Loucy (cell line): ENCODE data around the gene VPS13A.

Experiments used
- H2AFZ ChIP-seq: fragments of 200-600 bp; sonication (generic); 2 replicates; pipeline ENCODE4 v1.6.0; 2016; ENCODE audit warnings: antibody characterized with exemption, mild to moderate bottlenecking, low read length, moderate library complexity
- H3F3A ChIP-seq: fragments of 200-600 bp; 2 replicates; pipeline ENCODE4 v1.6.0; 2016; ENCODE audit warnings: antibody characterized with exemption, low read depth, mild to moderate bottlenecking
- H3K27me3 ChIP-seq: fragments of 200-600 bp; sonication (generic); 2 replicates; pipeline ENCODE4 v1.6.1; 2014; ENCODE audit warnings: low read length, mild to moderate bottlenecking; ENCODE audit not compliant: insufficient read depth, poor library complexity, severe bottlenecking
- H3K36me3 ChIP-seq: fragments of 200-600 bp; sonication (generic); 2 replicates; pipeline ENCODE4 v1.6.1; 2016; ENCODE audit warnings: low read length; ENCODE audit not compliant: insufficient read depth
- H3K4me1 ChIP-seq: fragments of 200-600 bp; sonication (generic); 2 replicates; pipeline ENCODE4 v1.5.1; 2014; ENCODE audit warnings: low read length, mild to moderate bottlenecking; ENCODE audit not compliant: insufficient read depth, poor library complexity, severe bottlenecking
- H3K4me2 ChIP-seq: fragments of 200-600 bp; sonication (generic); 2 replicates; pipeline ENCODE4 v1.6.0; 2014; ENCODE audit warnings: antibody characterized with exemption, low read length, low read depth, mild to moderate bottlenecking; ENCODE audit not compliant: poor library complexity, severe bottlenecking
- H3K4me3 ChIP-seq: fragments of 200-600 bp; sonication (generic); 2 replicates; pipeline ENCODE4 v1.5.1; 2014; ENCODE audit warnings: low read length, mild to moderate bottlenecking, mixed read lengths; ENCODE audit not compliant: poor library complexity, severe bottlenecking
- H3K79me2 ChIP-seq: fragments of 200-600 bp; sonication (generic); 2 replicates; pipeline ENCODE4 v1.6.1; 2014; ENCODE audit warnings: low read length; ENCODE audit not compliant: insufficient read depth
- H3K9ac ChIP-seq: fragments of 200-600 bp; sonication (generic); 2 replicates; pipeline ENCODE4 v1.6.0; 2014; ENCODE audit warnings: mild to moderate bottlenecking, low read depth, low read length, moderate library complexity; ENCODE audit not compliant: poor library complexity, severe bottlenecking
- H3K9me2 ChIP-seq: fragments of 200-600 bp; sonication (generic); replicated peaks from 2 replicates; pipeline ENCODE4 v1.6.1; 2016; ENCODE audit warnings: low read depth, low read length, mixed read lengths
- H3K9me3 ChIP-seq: fragments of 200-600 bp; sonication (generic); 2 replicates; pipeline ENCODE4 v1.6.1; 2014; ENCODE audit warnings: mild to moderate bottlenecking, antibody characterized with exemption, low read length, low read depth; ENCODE audit not compliant: insufficient read depth
- H4K20me1 ChIP-seq: fragments of 200-600 bp; sonication (generic); 2 replicates; pipeline ENCODE4 v1.6.0; 2014; ENCODE audit warnings: antibody characterized with exemption, low read length, mild to moderate bottlenecking; ENCODE audit not compliant: insufficient read depth, poor library complexity, severe bottlenecking
- EZH2phosphoT487 ChIP-seq: fragments of 200-600 bp; IDR thresholded peaks from 2 replicates; pipeline ENCODE4 v1.6.1; 2018; ENCODE audit warnings: antibody characterized with exemption, mild to moderate bottlenecking, moderate library complexity, borderline replicate concordance
- TF ChIP-seq, protein P1 (sequence below): fragments of 200-600 bp; sonication (generic); conservative IDR thresholded peaks from 2 replicates; pipeline ENCODE4 v1.5.1; 2014; ENCODE audit warnings: mild to moderate bottlenecking, antibody characterized with exemption, low read length

The VPS13A gene

DNA sequence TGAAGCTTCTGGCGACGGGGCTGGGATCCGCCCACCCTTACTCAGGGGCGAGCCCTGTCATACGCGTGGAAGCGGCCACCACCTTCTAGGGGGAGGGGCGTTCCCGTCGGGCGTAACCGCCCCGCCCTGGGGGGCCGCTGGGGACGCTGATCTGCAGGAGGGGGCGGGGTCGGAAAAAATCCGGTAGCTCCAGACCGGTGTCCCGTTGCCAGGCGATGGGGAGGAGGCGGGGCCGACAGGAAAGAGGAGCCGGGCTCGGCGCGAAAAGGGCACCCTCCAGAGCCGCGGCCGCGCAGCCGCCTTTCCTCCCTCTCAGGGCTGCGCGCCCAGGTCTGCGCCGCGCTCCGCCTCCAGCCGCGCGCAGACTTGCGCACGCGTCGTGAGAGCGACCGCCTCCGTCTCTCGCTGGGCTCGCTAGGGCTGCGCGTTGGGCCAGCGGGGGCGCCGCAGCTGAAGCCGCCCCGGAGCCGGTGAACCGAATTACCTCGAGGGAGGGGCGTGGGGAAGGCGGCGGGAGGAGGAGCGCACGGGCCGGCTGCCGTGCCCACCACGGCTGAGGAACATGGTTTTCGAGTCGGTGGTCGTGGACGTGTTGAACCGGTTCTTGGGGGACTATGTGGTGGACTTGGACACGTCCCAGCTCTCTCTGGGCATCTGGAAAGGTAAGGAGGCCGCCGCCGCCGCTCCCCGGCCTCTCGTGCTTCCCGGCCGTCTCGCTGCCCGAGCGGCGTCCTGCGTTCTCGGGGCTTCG is at the start of gene VPS13A:
VPS13A (plus strand) TSS at position 392 of the 751 bp plus-strand sequence; CDS start at position 563, 171 bp downstream.
- Histone ChIP-seq H3K9me2 (no peaks in the 10 kb centered on the region), H3K36me3 (no peaks in the 10 kb centered on the region), H3K4me3 (peak within 1 kb of the TSS; percentile 88), H2AFZ (peak within 1 kb of the TSS; percentile 88), H3F3A (no peaks in the 10 kb centered on the region; the same call in 1 of the 2 replicates), H3K4me2 (peak within 1 kb of the TSS; percentile 90), H3K4me1 (peaks cover 43% of the 10 kb centered on the region), H3K9me3 (no peaks in the 10 kb centered on the region), H3K9ac (peak within 1 kb of the TSS; percentile 90), H3K79me2 (peaks cover 47% of the 10 kb centered on the region), H4K20me1 (peaks cover 41% of the 10 kb centered on the region), H3K27me3 (no peaks in the 10 kb centered on the region)
- no peak for TF ChIP-seq EZH2phosphoT487
- TF ChIP-seq, protein P1, sequence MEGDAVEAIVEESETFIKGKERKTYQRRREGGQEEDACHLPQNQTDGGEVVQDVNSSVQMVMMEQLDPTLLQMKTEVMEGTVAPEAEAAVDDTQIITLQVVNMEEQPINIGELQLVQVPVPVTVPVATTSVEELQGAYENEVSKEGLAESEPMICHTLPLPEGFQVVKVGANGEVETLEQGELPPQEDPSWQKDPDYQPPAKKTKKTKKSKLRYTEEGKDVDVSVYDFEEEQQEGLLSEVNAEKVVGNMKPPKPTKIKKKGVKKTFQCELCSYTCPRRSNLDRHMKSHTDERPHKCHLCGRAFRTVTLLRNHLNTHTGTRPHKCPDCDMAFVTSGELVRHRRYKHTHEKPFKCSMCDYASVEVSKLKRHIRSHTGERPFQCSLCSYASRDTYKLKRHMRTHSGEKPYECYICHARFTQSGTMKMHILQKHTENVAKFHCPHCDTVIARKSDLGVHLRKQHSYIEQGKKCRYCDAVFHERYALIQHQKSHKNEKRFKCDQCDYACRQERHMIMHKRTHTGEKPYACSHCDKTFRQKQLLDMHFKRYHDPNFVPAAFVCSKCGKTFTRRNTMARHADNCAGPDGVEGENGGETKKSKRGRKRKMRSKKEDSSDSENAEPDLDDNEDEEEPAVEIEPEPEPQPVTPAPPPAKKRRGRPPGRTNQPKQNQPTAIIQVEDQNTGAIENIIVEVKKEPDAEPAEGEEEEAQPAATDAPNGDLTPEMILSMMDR: peak; percentile 37

- no peak overlapping the region for H3K9ac ChIP-seq
- no peak overlapping the region for H3K4me3 ChIP-seq
These were observed 49.1 kb upstream of the VPS13A start for GRCh38 chr9:77128125-77128789.

GRCh38 chr9:77131399-77131798 is 45.9 kb upstream of the VPS13A start:
- H3K9me2 ChIP-seq: no peaks in the 10 kb centered on the region
- TF ChIP-seq, protein P1: no peak
- no peak for TF ChIP-seq EZH2phosphoT487
- no peak overlapping the region for H3K4me3 ChIP-seq
- no peaks in the 10 kb centered on the region for H3K36me3 ChIP-seq
- peaks cover 7% of the 10 kb centered on the region for H3K4me1 ChIP-seq
- H3K9ac ChIP-seq: no peak overlapping the region
- no peaks in the 10 kb centered on the region for H3K9me3 ChIP-seq
- H3K79me2 ChIP-seq: no peaks in the 10 kb centered on the region
- H3K4me2 ChIP-seq: peak overlapping the region; percentile 11
- H2AFZ ChIP-seq: 0 out of 2 replicates have a peak overlapping the region, but pooled peaks have one; percentile 35
- H4K20me1 ChIP-seq: no peaks in the 10 kb centered on the region
- no peaks in the 10 kb centered on the region for H3F3A ChIP-seq
- H3K27me3 ChIP-seq: no peaks in the 10 kb centered on the region

More at GRCh38 chr9:77128125-77128789, 49.1 kb upstream of the VPS13A start:
- no peaks in the 10 kb centered on the region for H3K9me3 ChIP-seq
- no peaks in the 10 kb centered on the region for H3F3A ChIP-seq
- peaks cover 7% of the 10 kb centered on the region for H3K4me1 ChIP-seq
- H3K79me2 ChIP-seq: no peaks in the 10 kb centered on the region
- H3K27me3 ChIP-seq: no peaks in the 10 kb centered on the region
- H2AFZ ChIP-seq: no peak overlapping the region
- H3K36me3 ChIP-seq: no peaks in the 10 kb centered on the region
- no peak overlapping the region for H3K4me2 ChIP-seq
- H3K9me2 ChIP-seq: no peaks in the 10 kb centered on the region
- H4K20me1 ChIP-seq: no peaks in the 10 kb centered on the region
- TF ChIP-seq EZH2phosphoT487: no peak
- TF ChIP-seq, protein P1: no peak
